Ovary (tissue), 9 donors: ENCODE data around the gene FKBP9. TPM values are rescaled to one million over a fixed set of nuclear protein-coding genes. Genes with fewer than 3 reads are reported as not detected.
A peak's percentile ranks its signal among the peaks of the same experiment; 100 is the strongest.

ENCODE experiments used
- DNase-seq, 5 donors: peaks; one replicate each; pipeline ENCODE4 v3.0.0-alpha.2; 2019 to 2020
- H3K27ac ChIP-seq, 2 donors: fragments of 200-600 bp; one replicate each; pipeline versions ENCODE4 v1.5.1 to v1.8.0; 2019 to 2022
- H3K27me3 ChIP-seq: fragments of 200-600 bp; one replicate; pipeline ENCODE4 v1.8.0; 2022
- H3K36me3 ChIP-seq: fragments of 200-600 bp; sonication (generic); one replicate; pipeline ENCODE4 v1.5.1; 2019
- H3K4me1 ChIP-seq: one replicate; pipeline ENCODE4 v1.8.1; 2013; ENCODE audit warnings: mild to moderate bottlenecking, moderate library complexity; ENCODE audit not compliant: insufficient read depth
- H3K4me3 ChIP-seq: fragments of 200-600 bp; sonication (generic); one replicate; pipeline ENCODE4 v1.5.1; 2017
- H3K9me3 ChIP-seq, 2 donors: fragments of 200-600 bp in 1 of 2; sonication (generic) in 1 of 2; one replicate each; pipeline versions ENCODE4 v1.5.1 to v1.8.1; 2013 to 2019; ENCODE audit warnings: mild to moderate bottlenecking in 1 of 2, moderate library complexity in 1 of 2
- CTCF ChIP-seq, 3 donors: fragments of 450-650 bp in 2 of 3; fragments of 200-600 bp in 1 of 3; IDR thresholded peaks; one replicate each; pipeline versions ENCODE4 v1.5.1 to v1.8.0; 2016 to 2022; ENCODE audit warnings: antibody characterized with exemption in 3 of 3, mild to moderate bottlenecking in 1 of 3
- EP300 ChIP-seq: sonication (generic); formaldehyde crosslinking; IDR thresholded peaks from one replicate; pipeline ENCODE4 v1.6.1; 2017; ENCODE audit warnings: antibody characterized with exemption
- POLR2A ChIP-seq: fragments of 450-650 bp; IDR thresholded peaks from one replicate; pipeline ENCODE4 v1.6.1; 2017; ENCODE audit warnings: antibody characterized with exemption, mild to moderate bottlenecking, moderate library complexity
- WGBS, 3 donors: extraction: QIAGEN DNeasy Blood & Tissue Kit in 1 of 3; methylation state at CpG; one replicate each; pipeline versions ENCODE4 v1.1.5 to v1.1.7; 2013 to 2017; 5-methylcytosine and 5-hydroxymethylcytosine counted together
- intact Hi-C, 4 donors: fragments of 100-400 bp; cut with DNase I; formaldehyde crosslinking; loops; one replicate each; pipeline versions ENCODE4 v1.11.0 to v1.15.1; 2022 to 2023
- polyA plus RNA-seq, 2 donors: library from polyadenylated mRNA; stranded (reverse); fragments of 200-250 nt in 1 of 2; fragments of 350-450 nt in 1 of 2; fragmentation: Illumina TruSeq in 1 of 2; extraction: RNeasy Lipid Tissue Mini Kit (QIAGEN cat#74804) in 1 of 2; gene quantifications; one replicate each; pipeline ENCODE4 v1.2.3, GENCODE V29; 2013 to 2014
- total RNA-seq, 7 donors: library from RNA; depleted of rRNA in 2 of 7; stranded (reverse); fragments of >200 nt in 2 of 7; fragmentation: NEBNext Ultra II Directional in 3 of 7; extraction: Animal tissue kit (Norgen Biotek cat#: 25700) in 3 of 7; gene quantifications; one replicate each; pipeline versions ENCODE4 v1.1.0 to v1.2.4, GENCODE V29; 2016 to 2023
- donor health status: DM: no; HTN: no; CAD: no; lungs with moderate emphysema.
- donor health status: DM: no; HTN: no; CAD: no.
- donor health status: Bipolar disorder and iron deficiency.
- donor health status: DM: yes; HTN: yes; CAD: no.
- donor health status: DM: no; HTN: no; CAD: no.
- donor health status: DM: yes; HTN: yes; CAD: no.

The FKBP9 gene
- total and polyA plus RNA-seq, 9 donors, result 53.2 to 200 (median 101) TPM

- Histone ChIP-seq H3K27me3 (no peaks in the 10 kb centered on the region), H3K4me3 (no peak overlapping the region), H3K9me3 (no peaks in the 10 kb centered on the region), H3K27ac (peak overlapping the region in 1 of 2 donors; percentile 56), H3K36me3 (no peaks in the 10 kb centered on the region), H3K4me1 (peaks cover 5% of the 10 kb centered on the region)
- no peak for DNase-seq
- TF ChIP-seq POLR2A (no peak), CTCF (IDR thresholded peaks at IDR 0.05) (no peak), EP300 (no peak)
- intact Hi-C loops, result no loop called here
- WGBS, 3 donors, result 1 to 3% (median 2%) methylated on average over 2 of the region's 2 CpGs
Measured at GRCh38 chr7:33038639-33039038, 81.4 kb downstream of the FKBP9 start.

- DNase-seq, result no peak
- peak overlapping the region; percentile 33 for H3K4me3 ChIP-seq
- 2% methylated on average over 5 of the region's 5 CpGs for WGBS, 3 donors
- no peaks in the 10 kb centered on the region for H3K9me3 ChIP-seq
- intact Hi-C loops, result no loop called here
- no peaks in the 10 kb centered on the region for H3K36me3 ChIP-seq
- TF ChIP-seq CTCF (IDR thresholded peaks at IDR 0.05), result no peak
- TF ChIP-seq POLR2A, result no peak
- no peak for TF ChIP-seq EP300
- H3K4me1 ChIP-seq, result peaks cover 5% of the 10 kb centered on the region
- H3K27ac ChIP-seq, result peak overlapping the region in 1 of 2 donors; percentile 56
- no peaks in the 10 kb centered on the region for H3K27me3 ChIP-seq
Measured at GRCh38 chr7:33039257-33039902, 82.1 kb downstream of the FKBP9 start.

GRCh38 chr7:33039903-33040292 is 82.7 kb downstream of the FKBP9 start:
- Histone ChIP-seq H3K9me3 (no peaks in the 10 kb centered on the region), H3K27ac (no peak overlapping the region), H3K27me3 (no peaks in the 10 kb centered on the region), H3K4me1 (peaks cover 5% of the 10 kb centered on the region), H3K36me3 (no peaks in the 10 kb centered on the region), H3K4me3 (peak overlapping the region; percentile 33)
- 6 to 21% (median 15%) methylated on average over 1 of the region's 1 CpG for WGBS, 3 donors
- TF ChIP-seq EP300, result no peak
- TF ChIP-seq POLR2A, result no peak
- TF ChIP-seq CTCF (IDR thresholded peaks at IDR 0.05), result no peak
- DNase-seq, result no peak
- intact Hi-C loops, result no loop called here

- Histone ChIP-seq H3K4me3 (no peak overlapping the region), H3K4me1 (peaks cover 5% of the 10 kb centered on the region), H3K36me3 (no peaks in the 10 kb centered on the region), H3K9me3 (no peaks in the 10 kb centered on the region), H3K27me3 (no peaks in the 10 kb centered on the region), H3K27ac (no peak overlapping the region)
- intact Hi-C loops, result no loop called here
- 52 to 74% (median 70%) methylated on average over 9 of the region's 9 CpGs for WGBS, 3 donors
- DNase-seq, result no peak
- TF ChIP-seq POLR2A (no peak), CTCF (IDR thresholded peaks at IDR 0.05) (no peak), EP300 (no peak)
Measured at GRCh38 chr7:33040803-33041516, 83.7 kb downstream of the FKBP9 start.
